HCT116 (cell line): ENCODE results near the gene MAEA. TPM values are rescaled to one million over a fixed set of nuclear protein-coding genes. Genes with fewer than 3 reads are reported as not detected.

Experiments
- ATAC-seq: fragments of 200-7000 bp; cut with Tn5 transposase; 2 replicates; pipeline ENCODE4 v1.9.1; 2020; ENCODE audit warnings: mild to moderate bottlenecking, moderate library complexity
- BruUV-seq: library from RNA; stranded (reverse); fragments of 400-500 nt; replicated peaks from 2 replicates; lab custom pipeline; 2021; lab: Mats Ljungman, UMichigan
- CTCF ChIA-PET: fragments of 300-600 bp; sonication (Branson Sonifier 250); formaldehyde crosslinking; loops from one replicate; lab custom pipeline; 2021; ENCODE audit warnings: antibody characterized with exemption; lab: Charles Lee
- POLR2A ChIA-PET: fragments of 300-600, 350-600 bp; sonication (Branson Sonifier 250); formaldehyde crosslinking; loops from one replicate; lab custom pipeline; 2021; ENCODE audit warnings: antibody characterized with exemption; lab: Charles Lee
- RAD21 ChIA-PET, 2 experiments: fragments of 300-600 bp; sonication (Branson Sonifier 250); formaldehyde crosslinking; loops; one replicate each; lab custom pipeline; 2023; ENCODE audit warnings: low total read pairs in 2 of 2; ENCODE audit not compliant: uncharacterized antibody in 2 of 2, unreplicated experiment in 2 of 2, low non-redundant PET in 1 of 2; lab: Charles Lee
- DNase-seq: peaks from one replicate; pipeline ENCODE4 v3.0.0-alpha.2; 2010; ENCODE audit warnings: low read depth, low spot score
- H2AFZ ChIP-seq: fragments of 200-600 bp; shearing (Covaris generic), sonication (generic); 2 replicates; pipeline ENCODE4 v1.6.1; 2017; ENCODE audit warnings: low read depth, mixed run types, mixed read lengths, antibody characterized with exemption, low read length; ENCODE audit not compliant: poor library complexity, severe bottlenecking
- H3K27ac ChIP-seq: 2 replicates; pipeline ENCODE4 v1.5.1; 2012; ENCODE audit warnings: low read depth, low read length
- H3K27me3 ChIP-seq: fragments of 200-600 bp; sonication (generic); 2 replicates; pipeline ENCODE4 v1.6.1; 2016; ENCODE audit warnings: mixed run types, low read length, mixed read lengths; ENCODE audit not compliant: insufficient read depth
- H3K36me3 ChIP-seq, 2 experiments: fragments of 200-500 bp in 1 of 2; fragments of 200-600 bp in 1 of 2; sonication (Bioruptor generic) in 1 of 2; sonication (generic) in 1 of 2; 2 replicates each; pipeline versions ENCODE4 v1.5.1 to v1.6.1; 2014 to 2016; ENCODE audit warnings: low read length in 2 of 2, inconsistent platforms in 1 of 2, mixed read lengths in 1 of 2, mixed run types in 1 of 2; ENCODE audit not compliant: insufficient read depth in 2 of 2, control insufficient read depth in 1 of 2
- H3K4me1 ChIP-seq, 2 experiments: fragments of 200-600 bp in 1 of 2; sonication (generic) in 1 of 2; 2 replicates each; pipeline versions ENCODE4 v1.5.1 to v1.6.1; 2012 to 2017; ENCODE audit warnings: low read length in 2 of 2, inconsistent platforms in 1 of 2, mild to moderate bottlenecking in 1 of 2, mixed read lengths in 1 of 2, mixed run types in 1 of 2, moderate library complexity in 1 of 2; ENCODE audit not compliant: insufficient read depth in 2 of 2, control insufficient read depth in 1 of 2
- H3K4me2 ChIP-seq: fragments of 200-600 bp; sonication (generic); 2 replicates; pipeline ENCODE4 v1.6.1; 2017; ENCODE audit warnings: mixed run types, low read length, mixed read lengths
- H3K4me3 ChIP-seq, 2 experiments: fragments of 200-600 bp in 1 of 2; sonication (generic) in 1 of 2; replicated peaks in 1 of 2; 2 replicates each; pipeline ENCODE4 v1.5.1; 2011 to 2016; ENCODE audit warnings: low read length in 2 of 2, control low read depth in 1 of 2, low read depth in 1 of 2, mild to moderate bottlenecking in 1 of 2, mixed read lengths in 1 of 2, mixed run types in 1 of 2
- H3K79me2 ChIP-seq: fragments of 200-600 bp; sonication (generic); 2 replicates; pipeline ENCODE4 v1.6.1; 2017; ENCODE audit warnings: mild to moderate bottlenecking, mixed run types, low read length, moderate library complexity, mixed read lengths; ENCODE audit not compliant: insufficient read depth
- H3K9ac ChIP-seq: fragments of 200-600 bp; sonication (generic); 2 replicates; pipeline ENCODE4 v1.6.1; 2016; ENCODE audit warnings: low read length, mixed read lengths
- H3K9me2 ChIP-seq: fragments of 200-600 bp; sonication (generic), shearing (Covaris generic); 2 replicates; pipeline ENCODE4 v1.6.1; 2017; ENCODE audit warnings: mixed run types, mild to moderate bottlenecking, moderate library complexity; ENCODE audit not compliant: insufficient read depth
- H3K9me3 ChIP-seq, 2 experiments: fragments of 200-500 bp in 1 of 2; fragments of 200-600 bp in 1 of 2; sonication (Bioruptor generic) in 1 of 2; sonication (generic) in 1 of 2; 2 replicates each; pipeline ENCODE4 v1.6.1; 2014 to 2017; ENCODE audit warnings: low read length in 2 of 2, mixed read lengths in 2 of 2, inconsistent platforms in 1 of 2, low read depth in 1 of 2, mild to moderate bottlenecking in 1 of 2, mixed run types in 1 of 2, moderate library complexity in 1 of 2; ENCODE audit not compliant: control insufficient read depth in 1 of 2, insufficient read depth in 1 of 2
- H4K20me1 ChIP-seq: fragments of 200-600 bp; sonication (generic), shearing (Covaris generic); 2 replicates; pipeline ENCODE4 v1.6.1; 2017; ENCODE audit warnings: mixed run types, mild to moderate bottlenecking, moderate library complexity; ENCODE audit not compliant: insufficient read depth
- CEBPB ChIP-seq: IDR thresholded peaks from 2 replicates; pipeline ENCODE4 v1.6.1; 2012; ENCODE audit warnings: low read depth
- EGR1 ChIP-seq: IDR thresholded peaks from 2 replicates; pipeline ENCODE4 v1.6.1; 2012; ENCODE audit warnings: low read depth
- EZH2phosphoT487 ChIP-seq: fragments of 200-600 bp; IDR thresholded peaks from 2 replicates; pipeline ENCODE4 v1.6.1; 2018; ENCODE audit warnings: antibody characterized with exemption, borderline replicate concordance
- FOSL1 ChIP-seq: IDR thresholded peaks from 2 replicates; pipeline ENCODE4 v1.6.1; 2012; ENCODE audit warnings: low read depth
- JUND ChIP-seq: IDR thresholded peaks from 2 replicates; pipeline ENCODE4 v1.6.1; 2012
- POLR2AphosphoS5 ChIP-seq: IDR thresholded peaks from 2 replicates; pipeline ENCODE4 v1.6.1; 2011; ENCODE audit warnings: mild to moderate bottlenecking, low read depth, low read length, moderate library complexity
- SP1 ChIP-seq: IDR thresholded peaks from 2 replicates; pipeline ENCODE4 v1.6.1; 2012; ENCODE audit warnings: low read depth
- SRF ChIP-seq: IDR thresholded peaks from 2 replicates; pipeline ENCODE4 v1.6.1; 2012; ENCODE audit warnings: low read depth
- TCF7L2 ChIP-seq: IDR thresholded peaks from 2 replicates; pipeline ENCODE4 v1.7.0; 2011; ENCODE audit warnings: borderline replicate concordance, inconsistent platforms; ENCODE audit not compliant: insufficient read depth, insufficient read length; ENCODE audit errors: extremely low read depth
- YY1 ChIP-seq: IDR thresholded peaks from 2 replicates; pipeline ENCODE4 v1.6.1; 2011; ENCODE audit warnings: low read length, low read depth, moderate library complexity, mild to moderate bottlenecking; ENCODE audit not compliant: insufficient replicate concordance; ENCODE audit errors: extremely low read depth
- ZFX ChIP-seq: fragments of 450-650 bp; IDR thresholded peaks from 2 replicates; pipeline ENCODE4 v1.6.1; 2017
- ZNF274 ChIP-seq: fragments of 200-500 bp; sonication (Bioruptor generic); IDR thresholded peaks from 2 replicates; pipeline ENCODE4 v1.6.1; 2014; ENCODE audit warnings: mild to moderate bottlenecking, low read depth, low read length, inconsistent platforms
- intact Hi-C: fragments of 100-400 bp; cut with micrococcal nuclease; formaldehyde crosslinking; loops from 2 replicates; pipeline ENCODE4 v1.10.0; 2022
- total RNA-seq: library from RNA; stranded (reverse); gene quantifications from one replicate; pipeline ENCODE4 v1.2.1, GENCODE V29; 2021; ENCODE audit not compliant: unreplicated experiment
- TF ChIP-seq, protein P1 (sequence below): IDR thresholded peaks from 2 replicates; pipeline ENCODE4 v1.6.1; 2011; ENCODE audit warnings: mild to moderate bottlenecking, low read length, moderate library complexity; ENCODE audit not compliant: insufficient replicate concordance; ENCODE audit errors: extremely low read depth
- TF ChIP-seq, protein P2 (sequence below): IDR thresholded peaks from 2 replicates; pipeline ENCODE4 v1.6.1; 2012; ENCODE audit warnings: low read depth
- TF ChIP-seq, protein P3 (sequence below): IDR thresholded peaks from 2 replicates; pipeline ENCODE4 v1.6.1; 2012
- TF ChIP-seq, protein P4 (sequence below): IDR thresholded peaks from 2 replicates; pipeline ENCODE4 v1.6.1; 2012

MAEA gene
- total RNA-seq, 1 experiment from 2014 or later: 88.3 TPM

DNA sequence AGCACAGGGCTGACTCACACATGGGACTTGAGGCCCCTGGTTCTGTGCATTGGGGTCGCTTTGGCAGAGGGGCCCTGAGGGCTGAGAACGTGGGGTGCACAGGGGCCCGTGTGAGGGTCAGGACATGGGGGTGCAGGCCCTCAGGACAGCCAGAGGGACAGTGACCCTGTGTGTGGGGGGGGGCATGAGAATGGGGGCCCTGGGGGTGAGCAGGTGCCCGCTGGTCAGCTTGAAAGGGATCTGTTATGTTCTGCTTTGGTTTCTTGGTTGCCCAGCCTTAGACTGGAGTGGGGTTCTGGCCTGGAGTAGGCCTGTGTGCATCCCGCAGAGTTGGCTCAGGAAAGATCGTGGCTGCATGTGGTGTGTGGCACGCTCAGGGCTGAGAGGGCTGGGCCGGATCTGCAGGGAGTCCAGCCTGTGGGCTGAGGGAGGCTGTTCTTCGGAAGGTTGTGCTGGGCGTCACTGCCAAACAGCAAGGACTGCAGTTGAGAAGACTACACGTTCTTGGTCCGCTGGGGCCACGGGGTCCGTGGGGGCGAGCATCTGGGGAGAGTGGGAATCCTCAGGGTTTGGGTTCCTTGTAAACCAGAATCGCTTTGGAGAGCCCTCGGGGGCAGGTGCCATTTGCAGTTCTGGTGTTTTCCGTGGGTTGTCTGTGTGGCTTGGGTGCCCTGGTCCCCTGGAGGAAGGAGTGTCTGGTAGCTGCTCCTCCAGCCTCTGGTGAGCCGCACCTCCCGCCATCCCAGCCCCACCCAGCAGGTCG, 42.1 kb downstream of the MAEA start:
- no peak overlapping the region for H3K9ac ChIP-seq
- POLR2A ChIA-PET: interaction anchor here (1.4 kb wide), 1 partner anchor 15 kb away, joined by 3 read pairs; the partner anchor contains the start of gene UVSSA
- no peak for TF ChIP-seq ZNF274
- no peak for TF ChIP-seq CEBPB
- no peak for TF ChIP-seq EZH2phosphoT487
- TF ChIP-seq ZFX: no peak
- no peak for TF ChIP-seq JUND
- no peak for TF ChIP-seq EGR1
- no peak for TF ChIP-seq FOSL1
- no peak for TF ChIP-seq SRF
- no peak for TF ChIP-seq SP1
- no peak for TF ChIP-seq POLR2AphosphoS5
- TF ChIP-seq TCF7L2: no peak
- TF ChIP-seq, protein P1, sequence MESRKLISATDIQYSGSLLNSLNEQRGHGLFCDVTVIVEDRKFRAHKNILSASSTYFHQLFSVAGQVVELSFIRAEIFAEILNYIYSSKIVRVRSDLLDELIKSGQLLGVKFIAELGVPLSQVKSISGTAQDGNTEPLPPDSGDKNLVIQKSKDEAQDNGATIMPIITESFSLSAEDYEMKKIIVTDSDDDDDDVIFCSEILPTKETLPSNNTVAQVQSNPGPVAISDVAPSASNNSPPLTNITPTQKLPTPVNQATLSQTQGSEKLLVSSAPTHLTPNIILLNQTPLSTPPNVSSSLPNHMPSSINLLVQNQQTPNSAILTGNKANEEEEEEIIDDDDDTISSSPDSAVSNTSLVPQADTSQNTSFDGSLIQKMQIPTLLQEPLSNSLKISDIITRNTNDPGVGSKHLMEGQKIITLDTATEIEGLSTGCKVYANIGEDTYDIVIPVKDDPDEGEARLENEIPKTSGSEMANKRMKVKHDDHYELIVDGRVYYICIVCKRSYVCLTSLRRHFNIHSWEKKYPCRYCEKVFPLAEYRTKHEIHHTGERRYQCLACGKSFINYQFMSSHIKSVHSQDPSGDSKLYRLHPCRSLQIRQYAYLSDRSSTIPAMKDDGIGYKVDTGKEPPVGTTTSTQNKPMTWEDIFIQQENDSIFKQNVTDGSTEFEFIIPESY: no peak
- no peak for TF ChIP-seq YY1
- TF ChIP-seq, protein P2, sequence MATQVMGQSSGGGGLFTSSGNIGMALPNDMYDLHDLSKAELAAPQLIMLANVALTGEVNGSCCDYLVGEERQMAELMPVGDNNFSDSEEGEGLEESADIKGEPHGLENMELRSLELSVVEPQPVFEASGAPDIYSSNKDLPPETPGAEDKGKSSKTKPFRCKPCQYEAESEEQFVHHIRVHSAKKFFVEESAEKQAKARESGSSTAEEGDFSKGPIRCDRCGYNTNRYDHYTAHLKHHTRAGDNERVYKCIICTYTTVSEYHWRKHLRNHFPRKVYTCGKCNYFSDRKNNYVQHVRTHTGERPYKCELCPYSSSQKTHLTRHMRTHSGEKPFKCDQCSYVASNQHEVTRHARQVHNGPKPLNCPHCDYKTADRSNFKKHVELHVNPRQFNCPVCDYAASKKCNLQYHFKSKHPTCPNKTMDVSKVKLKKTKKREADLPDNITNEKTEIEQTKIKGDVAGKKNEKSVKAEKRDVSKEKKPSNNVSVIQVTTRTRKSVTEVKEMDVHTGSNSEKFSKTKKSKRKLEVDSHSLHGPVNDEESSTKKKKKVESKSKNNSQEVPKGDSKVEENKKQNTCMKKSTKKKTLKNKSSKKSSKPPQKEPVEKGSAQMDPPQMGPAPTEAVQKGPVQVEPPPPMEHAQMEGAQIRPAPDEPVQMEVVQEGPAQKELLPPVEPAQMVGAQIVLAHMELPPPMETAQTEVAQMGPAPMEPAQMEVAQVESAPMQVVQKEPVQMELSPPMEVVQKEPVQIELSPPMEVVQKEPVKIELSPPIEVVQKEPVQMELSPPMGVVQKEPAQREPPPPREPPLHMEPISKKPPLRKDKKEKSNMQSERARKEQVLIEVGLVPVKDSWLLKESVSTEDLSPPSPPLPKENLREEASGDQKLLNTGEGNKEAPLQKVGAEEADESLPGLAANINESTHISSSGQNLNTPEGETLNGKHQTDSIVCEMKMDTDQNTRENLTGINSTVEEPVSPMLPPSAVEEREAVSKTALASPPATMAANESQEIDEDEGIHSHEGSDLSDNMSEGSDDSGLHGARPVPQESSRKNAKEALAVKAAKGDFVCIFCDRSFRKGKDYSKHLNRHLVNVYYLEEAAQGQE: no peak
- TF ChIP-seq, protein P3, sequence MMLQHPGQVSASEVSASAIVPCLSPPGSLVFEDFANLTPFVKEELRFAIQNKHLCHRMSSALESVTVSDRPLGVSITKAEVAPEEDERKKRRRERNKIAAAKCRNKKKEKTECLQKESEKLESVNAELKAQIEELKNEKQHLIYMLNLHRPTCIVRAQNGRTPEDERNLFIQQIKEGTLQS: no peak
- TF ChIP-seq, protein P4, sequence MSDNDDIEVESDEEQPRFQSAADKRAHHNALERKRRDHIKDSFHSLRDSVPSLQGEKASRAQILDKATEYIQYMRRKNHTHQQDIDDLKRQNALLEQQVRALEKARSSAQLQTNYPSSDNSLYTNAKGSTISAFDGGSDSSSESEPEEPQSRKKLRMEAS: no peak
- H4K20me1 ChIP-seq: no peaks in the 10 kb centered on the region
- ATAC-seq (no peak), DNase-seq (no peak)
- peaks cover 46% of the 10 kb centered on the region for H3K79me2 ChIP-seq
- H3K27ac ChIP-seq: no peak overlapping the region
- no peak overlapping the region for H3K4me2 ChIP-seq
- H3K9me2 ChIP-seq: no peaks in the 10 kb centered on the region
- H3K27me3 ChIP-seq: no peaks in the 10 kb centered on the region
- intact Hi-C loops: no loop called here
- RAD21 ChIA-PET: no interaction called here
- H3K4me1 ChIP-seq: peaks cover 2 to 9% of the 10 kb centered on the region in 2 experiments; a peak in 3 of 4 replicates
- peaks cover 13 to 18% of the 10 kb centered on the region in 2 experiments for H3K36me3 ChIP-seq
- H3K4me3 ChIP-seq: no peak overlapping the region
- CTCF ChIA-PET: no interaction called here
- no peaks in the 10 kb centered on the region for H3K9me3 ChIP-seq
- BruUV-seq: no TSS peak
- H2AFZ ChIP-seq: no peak overlapping the region
